ENCODE data around the gene LRRC56. TPM values are rescaled to one million over a fixed set of nuclear protein-coding genes. Genes with fewer than 3 reads are reported as not detected.

The LRRC56 gene
- total and polyA plus RNA-seq, 9 of the 15 experiments (the other 6 are each of a cell fraction or from before 2014, with no cell fraction given) = 0.03 to 4.5 (median 1.0) TPM; not detected in 1

- TF ChIP-seq HOMEZ (CRISPR knock-in tag; IDR thresholded peaks at IDR 0.05) = 0 out of 2 replicates have a peak, but pooled peaks have one; percentile 29
- TF ChIP-seq MBD2 (IDR thresholded peaks at IDR 0.05; ENCODE audit: borderline replicate concordance, low read depth) = 0 out of 2 replicates have a peak, but pooled peaks have one; percentile 28
- peak; percentile 59 for TF ChIP-seq SIN3B (IDR thresholded peaks at IDR 0.05; ENCODE audit: low read depth)
- TF ChIP-seq ZBTB40 (IDR thresholded peaks at IDR 0.05) = peak; percentile 74
- TF ChIP-seq ZBTB40 (CRISPR knock-in tag; IDR thresholded peaks at IDR 0.05) = no peak
- TF ChIP-seq PHF8 (IDR thresholded peaks at IDR 0.05; ENCODE audit: borderline replicate concordance, low read length) = peak; percentile 59; the same call in 1 of the 2 replicates
- peak; percentile 76 for TF ChIP-seq GABPA (tag; conservative IDR thresholded peaks at IDR 0.05; ENCODE audit: low read depth)
- peak; percentile 62; the same call in 1 of the 2 replicates for TF ChIP-seq ZBTB7A (IDR thresholded peaks at IDR 0.05; ENCODE audit: borderline replicate concordance, control insufficient read depth, low read depth, low read length)
- TF ChIP-seq EWSR1 (IDR thresholded peaks at IDR 0.05; ENCODE audit: borderline replicate concordance, low read depth, partially characterized antibody) = no peak
- no peak for TF ChIP-seq SNIP1 (IDR thresholded peaks at IDR 0.05; ENCODE audit: low read depth)
- no peak for TF ChIP-seq HMG20B (CRISPR knock-in tag; IDR thresholded peaks at IDR 0.05)
- peak; percentile 70 for TF ChIP-seq SOX6 (IDR thresholded peaks at IDR 0.05)
- TF ChIP-seq HMGN3 (IDR thresholded peaks at IDR 0.05; ENCODE audit: borderline replicate concordance, extremely low read depth, insufficient read length, low read depth, low read length) = peak; percentile 89
- TF ChIP-seq DLX4 (CRISPR knock-in tag; IDR thresholded peaks at IDR 0.05) = no peak
- peak; percentile 95 for TF ChIP-seq USF2 (CRISPR knock-in tag; IDR thresholded peaks at IDR 0.05)
These were observed 18.7 kb upstream of the LRRC56 start (continued) for GRCh38 chr11:518463-519202.
